Skeletal muscle tissue (tissue), 4 donors: Measurements from ENCODE around the gene KLHL35. TPM values are rescaled to one million over a fixed set of nuclear protein-coding genes. Genes with fewer than 3 reads are reported as not detected.

ENCODE experiments used
- H3K27ac ChIP-seq: one replicate; pipeline ENCODE4 v1.7.0; 2013; ENCODE audit warnings: mild to moderate bottlenecking, low read depth, low read length, inconsistent platforms
- H3K27me3 ChIP-seq, 3 donors: one replicate each; pipeline ENCODE4 v1.7.0; 2013; ENCODE audit warnings: low read length in 3 of 3; ENCODE audit not compliant: control insufficient read depth in 3 of 3, insufficient read depth in 3 of 3
- H3K36me3 ChIP-seq, 3 donors: one replicate each; pipeline ENCODE4 v1.7.0; 2013; ENCODE audit warnings: low read length in 3 of 3; ENCODE audit not compliant: control insufficient read depth in 3 of 3, insufficient read depth in 3 of 3
- H3K4me1 ChIP-seq, 3 donors: one replicate each; pipeline ENCODE4 v1.7.0; 2013; ENCODE audit warnings: low read length in 3 of 3, mild to moderate bottlenecking in 3 of 3; ENCODE audit not compliant: control insufficient read depth in 3 of 3, insufficient read depth in 3 of 3
- H3K4me3 ChIP-seq, 3 donors: one replicate each; pipeline ENCODE4 v1.7.0; 2013; ENCODE audit warnings: low read length in 3 of 3
- H3K9ac ChIP-seq, 3 donors: one replicate each; pipeline ENCODE4 v1.7.0; 2013; ENCODE audit warnings: low read length in 3 of 3, mild to moderate bottlenecking in 3 of 3, moderate library complexity in 2 of 3, low read depth in 1 of 3
- H3K9me3 ChIP-seq, 3 donors: one replicate each; pipeline ENCODE4 v1.7.0; 2013; ENCODE audit warnings: low read length in 3 of 3; ENCODE audit not compliant: control insufficient read depth in 3 of 3
- total RNA-seq: library from RNA; depleted of rRNA; stranded (reverse); fragments of >200 nt; gene quantifications from one replicate; pipeline ENCODE4 v1.2.3, GENCODE V29; 2014
- donor health status: Osteomylitis.

KLHL35 gene
- total RNA-seq, 1 donor from 2014 or later = 4.7 TPM

DNA sequence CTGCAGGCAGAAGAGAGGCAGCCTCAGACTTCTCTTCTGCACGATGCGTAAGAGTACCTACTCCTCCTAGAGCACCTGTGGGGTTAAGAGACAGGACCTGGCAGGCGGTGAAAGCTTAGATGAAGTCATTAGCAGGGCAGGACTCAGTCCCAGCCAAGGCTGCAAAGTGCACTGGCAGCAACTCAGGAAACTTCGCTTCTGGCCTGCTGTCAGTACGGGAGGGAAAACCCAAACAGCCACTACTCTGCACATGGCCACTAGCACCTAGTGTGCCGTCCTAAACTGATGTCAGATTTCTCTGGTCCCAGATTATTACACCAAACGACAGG is 8.8 kb upstream of the KLHL35 start:
- H3K9me3 ChIP-seq = no peaks in the 10 kb centered on the region
- no peaks in the 10 kb centered on the region for H3K27me3 ChIP-seq
- H3K27ac ChIP-seq = no peak overlapping the region
- H3K4me3 ChIP-seq = no peak overlapping the region
- H3K4me1 ChIP-seq = peaks cover 7 to 13% (median 7%) of the 10 kb centered on the region in 3 donors
- H3K36me3 ChIP-seq = peaks cover 3 to 9% (median 7%) of the 10 kb centered on the region in 3 donors
- H3K9ac ChIP-seq = no peak overlapping the region

DNA sequence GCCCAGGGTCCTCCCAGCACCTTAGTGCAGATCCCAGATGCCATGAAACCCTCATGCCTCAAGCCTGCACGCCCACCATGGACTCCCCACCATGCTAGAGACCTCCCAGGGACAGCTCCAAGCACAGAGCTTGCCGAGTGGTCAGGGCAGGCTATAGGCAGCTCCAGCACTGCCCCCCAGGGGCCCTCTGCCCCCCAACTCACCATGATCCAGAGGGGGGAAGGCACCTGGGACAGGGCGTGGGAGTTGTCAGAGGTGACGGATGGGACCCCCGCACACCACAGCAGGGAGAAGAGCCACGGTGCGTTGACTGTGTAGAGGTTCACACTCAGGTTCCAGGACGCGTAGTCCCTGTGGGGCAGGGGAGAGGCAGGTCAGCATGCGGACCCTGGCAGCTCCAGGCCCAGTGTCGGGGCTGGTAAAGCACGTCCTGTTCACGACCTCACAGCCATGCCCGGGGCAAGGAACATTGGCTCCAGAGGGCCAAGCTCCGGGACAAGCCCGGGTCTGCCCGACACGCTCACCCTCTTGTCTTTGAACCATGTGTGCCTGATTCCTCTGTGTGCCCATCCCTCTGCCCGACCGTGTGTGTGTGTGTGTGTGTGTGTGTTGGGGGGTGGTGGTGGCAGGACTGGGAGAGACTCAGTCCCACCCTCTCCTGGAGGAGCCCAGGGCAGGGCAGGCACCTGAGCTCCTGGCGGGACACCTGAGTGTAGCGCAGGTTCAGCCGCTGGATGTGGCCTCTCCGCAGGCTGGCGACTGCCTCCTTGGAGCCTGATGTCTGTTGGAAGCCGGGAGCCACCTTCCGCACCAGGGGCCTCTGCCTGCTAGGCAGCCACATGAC is 8.2 kb upstream of the KLHL35 start:
- H3K9me3 ChIP-seq = no peaks in the 10 kb centered on the region
- H3K27ac ChIP-seq = no peak overlapping the region
- no peak overlapping the region for H3K4me3 ChIP-seq
- no peaks in the 10 kb centered on the region for H3K27me3 ChIP-seq
- H3K4me1 ChIP-seq = peaks cover 7 to 13% (median 7%) of the 10 kb centered on the region in 3 donors
- H3K36me3 ChIP-seq = peaks cover 3 to 9% (median 9%) of the 10 kb centered on the region in 3 donors
- H3K9ac ChIP-seq = no peak overlapping the region

DNA sequence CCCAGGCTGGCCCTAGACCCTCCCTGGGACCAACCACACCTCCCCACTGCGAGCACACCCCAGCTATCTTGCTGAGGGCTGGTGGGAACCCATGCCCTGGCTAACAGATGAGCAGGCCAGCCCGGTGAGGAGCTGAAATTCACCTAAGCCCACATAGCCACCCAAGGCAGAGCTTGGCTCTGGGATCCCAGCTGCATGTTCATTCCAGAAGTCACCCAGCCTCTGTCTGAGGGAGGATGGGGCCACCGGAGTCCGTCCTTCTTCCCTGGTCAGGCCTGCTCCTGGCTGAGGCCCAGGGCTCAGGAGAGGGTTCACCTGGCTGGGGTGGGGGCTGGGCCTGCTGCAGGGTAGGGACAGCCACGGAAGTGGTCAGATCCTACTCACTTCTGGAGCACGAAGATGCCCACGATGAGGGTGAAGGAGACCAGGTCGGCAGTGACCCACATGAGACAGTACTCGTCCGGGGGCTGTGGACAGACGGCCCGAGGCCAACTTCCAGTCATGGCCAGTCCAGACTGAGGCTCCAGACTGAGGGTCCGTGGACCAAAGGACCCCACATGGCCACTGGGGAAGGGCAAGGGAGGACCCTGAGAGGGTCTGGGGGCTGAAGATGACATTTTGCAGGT is 6.6 kb upstream of the KLHL35 start:
- Histone ChIP-seq H3K4me1 (peaks cover 7 to 13% (median 7%) of the 10 kb centered on the region in 3 donors), H3K27ac (no peak overlapping the region), H3K4me3 (no peak overlapping the region), H3K27me3 (peaks cover 0 to under 1% (median 0%) of the 10 kb centered on the region in 3 donors), H3K9ac (no peak overlapping the region), H3K36me3 (peaks cover 3 to 13% (median 11%) of the 10 kb centered on the region in 3 donors), H3K9me3 (no peaks in the 10 kb centered on the region)

DNA sequence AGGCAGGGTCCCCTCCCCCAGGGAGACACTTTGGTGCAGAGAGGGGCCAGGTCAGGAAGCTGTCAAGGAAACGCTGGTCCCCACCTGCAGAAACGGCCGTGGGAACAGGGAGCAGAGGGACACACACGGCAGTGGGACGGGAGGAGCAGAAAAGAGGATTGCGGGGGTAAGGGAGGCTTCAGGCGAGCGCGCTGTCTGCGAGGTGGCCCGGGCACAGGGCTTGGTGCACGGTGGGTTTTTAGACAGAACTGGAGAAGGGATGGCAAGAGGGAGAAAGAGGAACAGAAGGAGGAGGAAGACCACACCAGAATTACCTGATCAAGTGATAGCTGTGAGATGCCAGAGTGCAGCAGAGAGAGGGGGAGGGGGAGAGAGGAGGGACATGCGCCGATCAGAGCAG is 6.0 kb upstream of the KLHL35 start:
- Histone ChIP-seq H3K9ac (no peak overlapping the region), H3K36me3 (peaks cover 3 to 11% (median 11%) of the 10 kb centered on the region in 3 donors), H3K9me3 (no peaks in the 10 kb centered on the region), H3K4me3 (no peak overlapping the region), H3K4me1 (peaks cover 7 to 13% (median 7%) of the 10 kb centered on the region in 3 donors), H3K27me3 (peaks cover 0 to 4% (median 3%) of the 10 kb centered on the region in 3 donors), H3K27ac (no peak overlapping the region)

DNA sequence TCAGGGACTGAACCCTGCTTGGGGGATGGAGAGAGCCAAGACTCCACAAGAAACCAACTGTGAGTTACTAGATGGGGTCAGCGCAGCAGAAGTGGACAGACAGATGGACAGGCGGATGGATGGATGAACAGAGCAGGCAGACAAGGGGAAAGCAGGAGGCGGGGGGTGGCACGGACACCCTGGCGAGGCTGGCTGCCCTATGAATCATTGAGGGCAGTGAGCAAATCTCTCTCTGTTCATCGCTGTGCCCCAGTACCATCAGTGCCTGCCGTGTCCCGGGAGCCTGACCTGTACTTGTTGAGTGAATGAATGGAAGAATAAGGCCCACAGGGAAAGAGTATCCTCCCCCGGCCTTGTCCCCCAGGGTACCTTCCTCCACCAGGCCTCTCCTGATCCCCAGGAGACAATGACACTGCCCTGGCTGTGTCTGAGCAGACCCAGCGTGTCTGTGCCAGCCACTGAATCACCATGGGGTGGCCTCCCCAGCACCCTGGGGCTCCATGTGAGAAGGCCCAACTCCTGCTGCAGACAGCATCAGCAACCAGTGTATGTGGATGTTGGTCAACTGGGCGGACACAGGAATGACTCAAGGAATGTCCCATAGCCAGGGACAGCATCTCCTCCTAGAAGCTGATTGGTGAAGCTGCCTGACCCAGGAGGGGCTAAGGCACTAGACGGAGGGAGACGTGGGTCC is 5.1 kb upstream of the KLHL35 start:
- Histone ChIP-seq H3K4me3 (no peak overlapping the region), H3K9me3 (no peaks in the 10 kb centered on the region), H3K9ac (no peak overlapping the region), H3K4me1 (peaks cover 7 to 13% (median 7%) of the 10 kb centered on the region in 3 donors), H3K27me3 (peaks cover 5 to 7% (median 7%) of the 10 kb centered on the region in 3 donors), H3K36me3 (peaks cover 3 to 11% (median 9%) of the 10 kb centered on the region in 3 donors), H3K27ac (no peak overlapping the region)

DNA sequence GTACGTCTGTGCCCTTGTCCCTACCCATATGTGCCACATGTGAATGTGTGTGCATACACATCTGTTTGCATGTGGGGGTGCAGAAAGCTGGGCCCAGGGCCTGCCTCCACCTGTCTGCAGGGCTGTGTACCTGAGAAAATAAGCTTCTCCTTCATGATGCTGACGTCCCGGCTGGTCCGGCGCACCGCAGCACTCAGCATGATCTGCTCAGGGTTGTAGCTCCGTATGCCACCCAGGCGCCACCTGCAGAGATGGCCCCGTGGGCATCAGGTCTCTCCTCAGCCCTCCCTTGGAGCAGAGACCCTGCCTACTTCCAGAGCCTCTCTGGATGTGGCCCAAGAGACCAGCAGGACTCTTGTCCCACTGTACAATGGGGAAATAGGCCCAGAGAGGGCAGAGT is 3.8 kb upstream of the KLHL35 start:
- H3K9ac ChIP-seq = no peak overlapping the region
- H3K27me3 ChIP-seq = peaks cover 15 to 20% (median 19%) of the 10 kb centered on the region in 3 donors

DNA sequence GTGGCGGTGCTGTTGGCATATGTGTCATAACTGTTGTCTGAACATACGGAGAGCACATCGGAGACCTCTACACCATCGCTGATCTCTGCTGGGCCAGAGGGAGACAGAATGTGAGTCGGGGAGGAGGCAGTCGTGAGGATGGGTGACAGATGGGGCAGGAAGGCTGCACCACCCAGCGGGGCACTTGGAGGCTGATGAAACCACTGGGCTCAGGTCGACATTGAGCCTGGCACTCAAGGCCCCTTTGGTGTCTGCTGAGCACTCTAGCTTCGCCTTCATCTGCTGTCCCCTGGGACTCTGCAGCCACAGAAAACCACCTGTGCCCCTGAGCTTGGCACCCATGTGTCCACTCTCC is 2.5 kb upstream of the KLHL35 start:
- peaks cover 27 to 33% (median 32%) of the 10 kb centered on the region in 3 donors for H3K27me3 ChIP-seq
- H3K27ac ChIP-seq = no peak overlapping the region
- H3K4me3 ChIP-seq = no peak overlapping the region
- peaks cover 2 to 7% (median 6%) of the 10 kb centered on the region in 3 donors for H3K4me1 ChIP-seq
- H3K9ac ChIP-seq = no peak overlapping the region
- no peaks in the 10 kb centered on the region for H3K9me3 ChIP-seq
- H3K36me3 ChIP-seq = peaks cover 0 to 5% (median 4%) of the 10 kb centered on the region in 3 donors

More for the DNA sequence above, 3.8 kb upstream of the KLHL35 start:
- Histone ChIP-seq H3K4me1 (peaks cover 2 to 9% (median 3%) of the 10 kb centered on the region in 3 donors), H3K36me3 (peaks cover 3 to 7% (median 6%) of the 10 kb centered on the region in 3 donors), H3K9me3 (no peaks in the 10 kb centered on the region), H3K27ac (no peak overlapping the region), H3K4me3 (no peak overlapping the region)

DNA sequence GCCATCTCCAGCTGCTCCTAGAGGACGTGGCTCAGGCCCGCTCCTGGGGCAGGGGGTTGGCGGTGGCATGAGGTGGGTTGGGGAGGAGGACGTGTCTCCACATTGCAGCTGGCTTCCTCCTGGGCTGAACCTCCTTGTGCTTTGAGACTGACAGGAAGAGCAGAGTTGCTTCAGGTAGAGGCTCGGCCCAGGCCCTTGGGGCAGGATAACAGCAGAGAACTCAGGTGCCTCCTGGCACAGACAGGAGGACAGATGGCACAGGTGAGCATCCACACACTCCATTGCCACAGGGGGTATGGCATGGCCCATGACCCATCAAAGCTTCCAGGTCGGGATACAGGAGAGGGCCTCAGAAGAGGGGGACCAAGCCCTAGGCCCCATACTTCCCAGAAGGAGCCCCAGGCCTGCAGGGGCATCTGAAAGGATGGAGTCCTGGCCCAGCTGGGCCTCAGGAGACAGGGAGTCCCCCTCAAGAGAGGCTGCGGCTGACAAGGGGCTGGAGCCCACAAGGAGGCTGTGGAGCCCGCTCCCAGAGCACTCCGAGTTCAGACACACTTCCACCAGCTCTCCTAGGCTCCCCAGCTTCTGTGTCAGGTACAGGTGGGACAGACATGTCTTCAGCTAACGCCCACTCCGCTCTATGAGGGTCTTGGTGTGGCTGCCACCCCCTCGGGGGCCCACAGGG is 2.0 kb upstream of the KLHL35 start:
- Histone ChIP-seq H3K36me3 (peaks cover 0 to 5% (median 4%) of the 10 kb centered on the region in 3 donors), H3K9me3 (no peaks in the 10 kb centered on the region), H3K27me3 (peaks cover 27 to 37% (median 36%) of the 10 kb centered on the region in 3 donors), H3K4me3 (no peak overlapping the region), H3K9ac (no peak overlapping the region), H3K27ac (no peak overlapping the region), H3K4me1 (peaks cover 5 to 10% (median 9%) of the 10 kb centered on the region in 3 donors)

DNA sequence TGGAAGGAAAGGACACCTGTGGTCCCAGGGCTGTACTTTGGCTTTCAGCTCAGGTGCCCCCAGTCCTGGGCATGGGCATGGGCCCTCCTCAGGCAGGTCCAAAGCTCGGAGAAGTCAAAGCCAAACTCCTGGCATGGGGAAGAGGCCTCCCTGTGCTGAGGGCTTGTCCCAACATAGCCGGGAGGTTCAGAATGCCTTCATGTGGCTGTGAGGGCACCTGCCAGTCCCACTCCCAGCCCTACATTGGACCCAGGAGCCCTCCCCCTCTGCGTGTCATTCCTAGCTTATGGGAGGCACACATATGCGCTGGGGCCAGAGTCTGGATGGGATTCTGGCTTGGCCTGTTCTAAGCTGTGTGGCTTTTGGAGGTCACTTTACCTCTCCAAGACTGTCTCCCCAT is 1.0 kb upstream of the KLHL35 start:
- H3K4me3 ChIP-seq = no peak overlapping the region
- no peak overlapping the region for H3K27ac ChIP-seq
- H3K36me3 ChIP-seq = peaks cover 0 to 5% (median 4%) of the 10 kb centered on the region in 3 donors
- peaks cover 34 to 46% (median 43%) of the 10 kb centered on the region in 3 donors for H3K27me3 ChIP-seq
- peaks cover 10 to 12% (median 10%) of the 10 kb centered on the region in 3 donors for H3K4me1 ChIP-seq
- H3K9me3 ChIP-seq = peaks cover 0 to 2% (median 0%) of the 10 kb centered on the region in 3 donors
- H3K9ac ChIP-seq = no peak overlapping the region
